OCI-LY3 (cell line): Measurements from ENCODE around the gene HS2ST1.

ENCODE experiments used
- H2AFZ ChIP-seq: fragments of 200-600, 300-600 bp; shearing (Covaris generic); 2 replicates; pipeline ENCODE4 v1.6.0; 2014; ENCODE audit warnings: antibody characterized with exemption, low read depth, low read length
- H3K27ac ChIP-seq: fragments of 200-600, 300-600 bp; sonication (generic); 2 replicates; pipeline ENCODE4 v1.5.1; 2014; ENCODE audit warnings: mild to moderate bottlenecking, low read length, moderate library complexity, mixed read lengths
- H3K27me3 ChIP-seq: fragments of 200-600, 300-600 bp; sonication (generic); 2 replicates; pipeline ENCODE4 v1.6.1; 2014; ENCODE audit warnings: low read depth, low read length, mixed read lengths
- H3K36me3 ChIP-seq: fragments of 200-600, 300-600 bp; sonication (generic); replicated peaks from 2 replicates; pipeline ENCODE3; 2014; ENCODE audit warnings: low read depth, low read length, mixed read lengths
- H3K4me1 ChIP-seq: fragments of 300-600, 200-600 bp; sonication (generic); 2 replicates; pipeline ENCODE4 v1.6.1; 2014; ENCODE audit warnings: low read length, mixed read lengths
- H3K4me2 ChIP-seq: fragments of 200-600, 300-600 bp; sonication (generic); 2 replicates; pipeline ENCODE4 v1.6.1; 2014; ENCODE audit warnings: low read length, mixed read lengths
- H3K4me3 ChIP-seq: fragments of 300-600, 200-600 bp; sonication (generic); 2 replicates; pipeline ENCODE4 v1.5.1; 2014; ENCODE audit warnings: antibody characterized with exemption, mild to moderate bottlenecking, low read length, moderate library complexity
- H3K79me2 ChIP-seq: fragments of 300-600, 200-600 bp; shearing (Covaris generic); 2 replicates; pipeline ENCODE4 v1.6.1; 2014; ENCODE audit warnings: mild to moderate bottlenecking, low read length, mixed read lengths
- H3K9ac ChIP-seq: fragments of 300-600, 200-600 bp; shearing (Covaris generic); 2 replicates; pipeline ENCODE4 v1.6.0; 2014; ENCODE audit warnings: mild to moderate bottlenecking, low read length, moderate library complexity
- H3K9me3 ChIP-seq: fragments of 200-600, 300-600 bp; shearing (Covaris generic); 2 replicates; pipeline ENCODE4 v1.6.1; 2014; ENCODE audit warnings: low read length, mixed read lengths; ENCODE audit not compliant: insufficient read depth
- H4K20me1 ChIP-seq: fragments of 200-600, 300-600 bp; sonication (generic); 2 replicates; pipeline ENCODE4 v1.6.1; 2016; ENCODE audit warnings: low read length, mixed read lengths; ENCODE audit not compliant: insufficient read depth
- CTCF ChIP-seq: fragments of 200-600, 300-600 bp; sonication (generic); IDR thresholded peaks from 2 replicates; pipeline ENCODE4 v1.5.1; 2014; ENCODE audit warnings: antibody characterized with exemption, low read length, low read depth
- EZH2phosphoT487 ChIP-seq: fragments of 200-600 bp; shearing (Covaris generic); IDR thresholded peaks from 2 replicates; pipeline ENCODE4 v1.6.1; 2018; ENCODE audit warnings: antibody characterized with exemption, mixed run types, low read depth

The HS2ST1 gene

DNA sequence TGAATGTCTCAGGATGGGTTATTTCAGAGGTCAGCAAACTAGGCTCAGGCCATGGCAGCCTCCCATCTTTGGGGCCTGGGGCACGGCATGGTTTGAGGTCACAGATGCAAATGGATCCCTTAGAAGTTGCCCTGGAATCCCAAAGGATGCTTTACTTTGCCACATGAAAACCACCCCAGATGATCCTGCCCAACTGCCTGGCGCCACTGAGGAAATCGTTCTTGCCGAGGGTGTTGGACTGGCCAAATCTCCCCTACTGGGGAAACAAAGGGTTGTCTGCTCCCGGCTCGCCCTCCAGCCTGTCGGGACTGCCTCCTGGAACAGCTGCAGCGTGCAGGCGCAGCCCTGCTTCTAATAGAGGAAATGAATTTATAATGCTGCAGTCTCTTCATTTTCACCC, 241.2 kb downstream of the HS2ST1 start:
- H3K36me3 ChIP-seq = no peaks in the 10 kb centered on the region
- no peak overlapping the region for H3K4me2 ChIP-seq
- peaks cover 10% of the 10 kb centered on the region for H3K4me1 ChIP-seq
- H3K27me3 ChIP-seq = peaks cover 6% of the 10 kb centered on the region; the same call in 1 of the 2 replicates
- TF ChIP-seq CTCF (no peak), EZH2phosphoT487 (no peak)
- H2AFZ ChIP-seq = no peak overlapping the region
- H3K27ac ChIP-seq = no peak overlapping the region
- H3K4me3 ChIP-seq = no peak overlapping the region
- H3K9ac ChIP-seq = no peak overlapping the region
- no peaks in the 10 kb centered on the region for H3K79me2 ChIP-seq
- no peaks in the 10 kb centered on the region for H4K20me1 ChIP-seq
- no peaks in the 10 kb centered on the region for H3K9me3 ChIP-seq

DNA sequence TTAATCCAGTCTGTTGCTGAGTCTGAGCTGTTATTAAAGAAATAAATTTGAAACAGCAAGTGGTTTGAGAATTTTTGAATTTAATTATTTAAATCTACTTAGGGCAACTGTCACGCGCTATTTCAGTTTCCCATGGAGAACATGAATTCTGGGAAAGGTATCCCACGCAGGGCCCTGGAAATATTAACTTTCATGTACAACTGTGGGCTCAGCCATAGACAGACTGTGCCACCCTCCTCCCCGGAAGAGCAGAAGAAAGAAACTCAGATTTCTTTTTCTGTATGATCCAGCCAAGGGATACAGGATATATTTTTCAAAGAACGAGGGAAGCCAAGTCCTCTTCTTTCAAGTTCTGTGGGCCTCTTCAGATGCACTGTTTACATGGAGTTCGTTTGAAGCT, 241.7 kb downstream of the HS2ST1 start:
- Histone ChIP-seq H3K27ac (no peak overlapping the region), H3K4me1 (peaks cover 7% of the 10 kb centered on the region), H3K4me3 (no peak overlapping the region), H3K9ac (no peak overlapping the region), H4K20me1 (no peaks in the 10 kb centered on the region), H3K27me3 (peaks cover 1% of the 10 kb centered on the region; the same call in 1 of the 2 replicates), H3K36me3 (no peaks in the 10 kb centered on the region), H3K4me2 (no peak overlapping the region), H3K79me2 (no peaks in the 10 kb centered on the region), H3K9me3 (no peaks in the 10 kb centered on the region), H2AFZ (no peak overlapping the region)
- no peak for TF ChIP-seq EZH2phosphoT487
- TF ChIP-seq CTCF = no peak

- H3K4me1 ChIP-seq = no peaks in the 10 kb centered on the region; the same call in 1 of the 2 replicates
- no peaks in the 10 kb centered on the region for H3K36me3 ChIP-seq
- no peak overlapping the region for H3K4me2 ChIP-seq
- no peak overlapping the region for H3K9ac ChIP-seq
- H3K79me2 ChIP-seq = no peaks in the 10 kb centered on the region
- no peak overlapping the region for H3K4me3 ChIP-seq
- no peaks in the 10 kb centered on the region for H4K20me1 ChIP-seq
- H3K9me3 ChIP-seq = no peaks in the 10 kb centered on the region
- no peaks in the 10 kb centered on the region for H3K27me3 ChIP-seq
- no peak overlapping the region for H3K27ac ChIP-seq
- H2AFZ ChIP-seq = no peak overlapping the region
- TF ChIP-seq CTCF (no peak), EZH2phosphoT487 (no peak)
Measured at GRCh38 chr1:87159378-87159915, 245.0 kb downstream of the HS2ST1 start.
